Thyroid gland (tissue), 4 donors: Measurements from ENCODE around the gene GRK2. TPM values are rescaled to one million over a fixed set of nuclear protein-coding genes. Genes with fewer than 3 reads are reported as not detected.
A peak's percentile ranks its signal among the peaks of the same experiment; 100 is the strongest.

Experiments used
- DNase-seq, 2 donors: peaks; one replicate each; pipeline ENCODE4 v3.0.0-alpha.2; 2019
- H3K27ac ChIP-seq, 3 donors: fragments of 200-600 bp; sonication (generic); 1 replicate in 2 of 3; 2 replicates in 1 of 3; pipeline ENCODE4 v1.5.1; 2016 to 2019; ENCODE audit warnings: mild to moderate bottlenecking in 1 of 3, moderate library complexity in 1 of 3
- H3K27me3 ChIP-seq: fragments of 200-600 bp; sonication (generic); one replicate; pipeline ENCODE4 v1.5.1; 2019
- H3K36me3 ChIP-seq, 2 donors: fragments of 200-600 bp; sonication (generic); one replicate each; pipeline ENCODE4 v1.5.1; 2016 to 2019
- H3K4me1 ChIP-seq, 2 donors: fragments of 200-600 bp; sonication (generic); one replicate each; pipeline ENCODE4 v1.5.1; 2017 to 2019
- H3K4me3 ChIP-seq, 3 donors: fragments of 200-600 bp; sonication (generic); replicated peaks in 1 of 3; 1 replicate in 2 of 3; 2 replicates in 1 of 3; pipeline ENCODE4 v1.5.1; 2016; ENCODE audit warnings: mild to moderate bottlenecking in 1 of 3
- H3K9me3 ChIP-seq: fragments of 200-600 bp; sonication (generic); one replicate; pipeline ENCODE4 v1.5.1; 2017
- POLR2A ChIP-seq, 2 donors: fragments of 450-650 bp; IDR thresholded peaks; one replicate each; pipeline ENCODE4 v1.6.1; 2017; ENCODE audit warnings: antibody characterized with exemption in 2 of 2, mild to moderate bottlenecking in 2 of 2, moderate library complexity in 1 of 2
- WGBS, 2 donors: methylation state at CpG; one replicate each; pipeline ENCODE4 v1.1.5; 2017; 5-methylcytosine and 5-hydroxymethylcytosine counted together
- intact Hi-C: fragments of 100-400 bp; cut with DNase I; formaldehyde crosslinking; loops from one replicate; pipeline ENCODE4 v1.15.1; 2023
- total RNA-seq, 4 donors: library from RNA; depleted of rRNA; stranded (reverse); fragments of >200 nt; gene quantifications; one replicate each; pipeline ENCODE4 v1.2.3, GENCODE V29; 2016
- TF ChIP-seq, protein P1 (sequence below), 6 experiments: fragments of 200-600 bp in 3 of 6; fragments of 450-650 bp in 3 of 6; sonication (generic) in 3 of 6; IDR thresholded peaks; one replicate each; pipeline ENCODE4 v1.5.1; 2016 to 2019; ENCODE audit warnings: antibody characterized with exemption in 6 of 6, mild to moderate bottlenecking in 2 of 6, inconsistent platforms in 1 of 6, moderate library complexity in 1 of 6

The GRK2 gene
- total RNA-seq, 4 donors from 2014 or later = 32.8 to 55.8 (median 40.6) TPM

DNA sequence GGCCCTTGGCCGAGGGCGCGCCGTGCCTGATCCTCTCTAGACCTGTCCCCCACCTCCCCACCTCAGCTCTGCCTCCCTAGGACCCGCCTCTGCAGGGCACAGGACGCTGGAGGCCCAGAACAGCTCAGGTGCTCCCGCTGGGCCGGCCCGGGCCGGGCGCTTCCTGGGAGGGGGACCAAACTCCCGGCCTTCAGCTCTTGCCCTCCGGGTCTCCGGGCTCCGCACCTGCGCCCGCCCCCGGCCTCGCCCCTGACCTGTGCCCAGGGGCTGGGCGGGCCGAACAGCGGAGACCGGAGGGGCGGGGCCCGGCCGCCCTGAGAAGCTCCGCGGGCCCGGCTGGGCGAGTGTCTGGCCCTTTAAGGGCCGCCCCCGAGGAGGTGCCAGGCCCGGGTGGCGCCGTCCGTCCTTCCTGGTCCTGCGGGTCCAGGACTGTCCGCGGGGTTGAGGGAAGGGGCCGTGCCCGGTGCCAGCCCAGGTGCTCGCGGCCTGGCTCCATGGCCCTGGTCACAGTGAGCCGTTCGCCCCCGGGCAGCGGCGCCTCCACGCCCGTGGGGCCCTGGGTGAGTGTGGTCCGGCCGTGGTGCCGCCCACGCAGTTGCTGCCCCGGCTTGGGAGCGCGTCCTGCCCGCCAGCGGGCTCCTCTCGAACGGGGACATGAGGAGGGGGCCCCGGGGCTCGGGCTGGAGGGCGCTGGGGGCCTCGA, 37.0 kb downstream of the GRK2 start, which contains the start of gene SSH3:
Gene SSH3 (plus strand): TSS at position 399 of the 703 bp plus-strand sequence. CDS start 96 bp downstream, at position 495.
- 0% methylated on average over 5 to 12 of the region's 65 CpGs for WGBS, 2 donors
- TF ChIP-seq, protein P1, sequence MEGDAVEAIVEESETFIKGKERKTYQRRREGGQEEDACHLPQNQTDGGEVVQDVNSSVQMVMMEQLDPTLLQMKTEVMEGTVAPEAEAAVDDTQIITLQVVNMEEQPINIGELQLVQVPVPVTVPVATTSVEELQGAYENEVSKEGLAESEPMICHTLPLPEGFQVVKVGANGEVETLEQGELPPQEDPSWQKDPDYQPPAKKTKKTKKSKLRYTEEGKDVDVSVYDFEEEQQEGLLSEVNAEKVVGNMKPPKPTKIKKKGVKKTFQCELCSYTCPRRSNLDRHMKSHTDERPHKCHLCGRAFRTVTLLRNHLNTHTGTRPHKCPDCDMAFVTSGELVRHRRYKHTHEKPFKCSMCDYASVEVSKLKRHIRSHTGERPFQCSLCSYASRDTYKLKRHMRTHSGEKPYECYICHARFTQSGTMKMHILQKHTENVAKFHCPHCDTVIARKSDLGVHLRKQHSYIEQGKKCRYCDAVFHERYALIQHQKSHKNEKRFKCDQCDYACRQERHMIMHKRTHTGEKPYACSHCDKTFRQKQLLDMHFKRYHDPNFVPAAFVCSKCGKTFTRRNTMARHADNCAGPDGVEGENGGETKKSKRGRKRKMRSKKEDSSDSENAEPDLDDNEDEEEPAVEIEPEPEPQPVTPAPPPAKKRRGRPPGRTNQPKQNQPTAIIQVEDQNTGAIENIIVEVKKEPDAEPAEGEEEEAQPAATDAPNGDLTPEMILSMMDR (IDR thresholded peaks at IDR 0.05) = no peak
- TF ChIP-seq POLR2A (IDR thresholded peaks at IDR 0.05) = peak; percentile 8 to 76
- Histone ChIP-seq H3K27me3 (no peaks in the 10 kb centered on the region), H3K36me3 (peaks cover 11 to 12% of the 10 kb centered on the region in 2 donors), H3K27ac (peak within 1 kb of the TSS; percentile 70 to 87 (median 76)), H3K9me3 (no peaks in the 10 kb centered on the region), H3K4me1 (peaks cover 10 to 24% of the 10 kb centered on the region in 2 donors), H3K4me3 (peak within 1 kb of the TSS; percentile 88 to 92 (median 89))
- intact Hi-C loops = no loop called here
- peak; percentile 92 to 94 for DNase-seq

DNA sequence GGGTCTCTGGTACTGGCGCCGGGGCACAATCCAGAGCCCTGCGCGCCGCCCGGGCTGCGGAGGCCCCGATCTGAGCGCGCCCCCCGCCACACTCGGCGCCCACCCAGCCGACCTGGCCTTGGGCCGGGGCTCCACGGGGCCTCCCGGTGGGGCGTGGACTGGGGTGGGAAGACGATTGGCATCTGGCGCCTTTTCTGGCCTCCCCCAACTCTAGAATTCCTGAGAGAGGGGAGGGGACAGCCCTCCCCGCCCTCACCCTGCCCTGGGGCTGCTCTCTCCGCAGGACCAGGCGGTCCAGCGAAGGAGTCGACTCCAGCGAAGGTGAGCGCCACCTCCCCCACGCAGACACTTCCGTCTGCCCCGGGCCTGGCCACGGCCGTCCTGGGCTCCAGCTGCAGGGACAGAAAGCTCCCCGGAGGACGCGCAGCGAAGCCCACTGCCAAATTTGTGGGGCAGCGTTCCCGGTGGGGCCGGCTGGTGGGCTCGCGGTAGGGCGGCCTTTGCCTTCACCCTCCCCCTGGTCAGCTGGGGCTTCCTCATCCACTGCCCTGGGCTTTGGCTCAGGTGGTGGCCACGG, 37.6 kb downstream of the GRK2 start:
- no peaks in the 10 kb centered on the region for H3K27me3 ChIP-seq
- H3K36me3 ChIP-seq = peaks cover 12 to 14% of the 10 kb centered on the region in 2 donors
- intact Hi-C loops = no loop called here
- no peaks in the 10 kb centered on the region for H3K9me3 ChIP-seq
- no peak for TF ChIP-seq POLR2A (IDR thresholded peaks at IDR 0.05)
- TF ChIP-seq, protein P1 (IDR thresholded peaks at IDR 0.05) = no peak
- peaks cover 10 to 24% of the 10 kb centered on the region in 2 donors for H3K4me1 ChIP-seq
- peak overlapping the region; percentile 88 to 92 (median 89) for H3K4me3 ChIP-seq
- peak overlapping the region; percentile 70 to 87 (median 76) for H3K27ac ChIP-seq
- WGBS, 2 donors = 2% methylated on average over 8 of the region's 43 CpGs; no CpG with 5 or more reads in 1 of the 2 donors
- peak; percentile 58 to 68 for DNase-seq

DNA sequence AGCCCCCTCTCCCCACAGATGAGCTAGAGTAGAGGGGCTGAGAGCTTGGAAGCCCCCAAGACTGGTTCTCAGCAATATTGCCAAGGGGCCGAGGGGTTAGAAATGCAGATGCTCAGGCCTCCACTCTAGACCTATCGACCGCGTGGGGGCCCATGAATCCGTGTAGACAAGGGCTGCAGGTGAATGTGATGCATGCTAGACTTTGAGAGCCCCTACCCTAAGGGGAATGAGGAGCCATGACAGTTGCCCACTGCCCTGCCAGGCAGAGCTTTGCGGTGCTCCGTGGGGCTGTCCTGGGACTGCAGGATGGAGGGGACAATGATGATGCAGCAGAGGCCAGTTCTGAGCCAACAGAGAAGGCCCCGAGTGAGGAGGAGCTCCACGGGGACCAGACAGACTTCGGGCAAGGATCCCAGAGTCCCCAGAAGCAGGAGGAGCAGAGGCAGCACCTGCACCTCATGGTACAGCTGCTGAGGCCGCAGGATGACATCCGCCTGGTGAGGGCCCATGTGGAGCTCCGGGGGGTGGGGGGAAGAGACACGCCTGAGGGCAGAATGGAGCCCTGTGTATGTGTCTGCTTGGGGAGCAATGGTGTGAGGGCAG, 38.3 kb downstream of the GRK2 start:
- TF ChIP-seq, protein P1 (IDR thresholded peaks at IDR 0.05) = no peak
- no peak for TF ChIP-seq POLR2A (IDR thresholded peaks at IDR 0.05)
- no peak overlapping the region for H3K27ac ChIP-seq
- H3K4me1 ChIP-seq = peaks cover 10 to 24% of the 10 kb centered on the region in 2 donors
- peak overlapping the region in 1 of 3 donors; percentile 88 for H3K4me3 ChIP-seq
- no peak for DNase-seq
- peaks cover 13 to 14% of the 10 kb centered on the region in 2 donors for H3K36me3 ChIP-seq
- intact Hi-C loops = no loop called here
- WGBS, 2 donors = 78% methylated on average over 13 to 14 of the region's 14 CpGs
- no peaks in the 10 kb centered on the region for H3K9me3 ChIP-seq
- no peaks in the 10 kb centered on the region for H3K27me3 ChIP-seq

DNA sequence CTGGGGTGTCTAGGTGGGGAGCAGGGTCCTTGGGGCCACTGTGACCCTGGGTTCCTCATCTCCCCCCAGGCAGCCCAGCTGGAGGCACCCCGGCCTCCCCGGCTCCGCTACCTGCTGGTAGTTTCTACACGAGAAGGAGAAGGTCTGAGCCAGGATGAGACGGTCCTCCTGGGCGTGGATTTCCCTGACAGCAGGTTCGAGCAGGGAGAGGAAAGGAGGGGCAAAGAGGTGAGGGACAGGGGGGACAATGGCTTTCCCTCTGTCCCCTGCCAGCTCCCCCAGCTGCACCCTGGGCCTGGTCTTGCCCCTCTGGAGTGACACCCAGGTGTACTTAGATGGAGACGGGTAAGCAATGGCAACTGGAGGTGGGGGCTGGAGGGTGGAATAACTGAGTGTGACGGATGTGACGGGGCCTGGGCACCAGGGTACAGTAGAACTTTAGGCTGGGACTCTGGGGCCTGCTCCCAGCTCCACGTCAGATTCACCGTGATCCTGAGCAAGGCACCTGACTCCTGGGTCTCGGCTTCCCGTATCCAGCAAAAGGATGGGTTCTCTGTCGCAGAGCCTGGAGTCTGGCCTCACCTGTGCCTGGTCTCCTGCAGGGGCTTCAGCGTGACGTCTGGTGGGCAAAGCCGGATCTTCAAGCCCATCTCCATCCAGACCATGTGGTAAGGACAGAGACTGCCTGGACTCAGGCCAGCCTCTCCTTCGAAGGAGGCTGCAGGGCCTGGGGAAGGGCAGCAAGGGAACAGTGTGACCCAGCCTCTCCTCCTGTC, 40.7 kb downstream of the GRK2 start:
- H3K4me3 ChIP-seq = no peak overlapping the region
- WGBS, 2 donors = 91 to 94% methylated on average over 14 to 19 of the region's 19 CpGs
- TF ChIP-seq, protein P1 (IDR thresholded peaks at IDR 0.05) = no peak
- TF ChIP-seq POLR2A (IDR thresholded peaks at IDR 0.05) = no peak
- H3K36me3 ChIP-seq = peaks cover 15 to 21% of the 10 kb centered on the region in 2 donors
- no peak overlapping the region for H3K27ac ChIP-seq
- no peaks in the 10 kb centered on the region for H3K9me3 ChIP-seq
- intact Hi-C loops = no loop called here
- no peaks in the 10 kb centered on the region for H3K27me3 ChIP-seq
- no peak for DNase-seq
- peaks cover 10 to 18% of the 10 kb centered on the region in 2 donors for H3K4me1 ChIP-seq
